ENCODE measurements around the gene GNAQ. TPM values are rescaled to one million over a fixed set of nuclear protein-coding genes. Genes with fewer than 3 reads are reported as not detected.
A peak's percentile ranks its signal among the peaks of the same experiment; 100 is the strongest.

Gene GNAQ
- polyA plus RNA-seq, 3 donors: 8.3 to 51.0 (median 9.6) TPM

- Histone ChIP-seq H3K9me3 (replicated peaks in 1 of 2; ENCODE audit: control insufficient read depth in 1 of 2, insufficient read depth in 1 of 2, low read length in 2 of 2) (no peaks in the 10 kb centered on the region), H3K27ac (ENCODE audit: low read depth in 1 of 2, low read length in 2 of 2) (no peak overlapping the region), H3K9ac (ENCODE audit: insufficient read depth, low read length, poor library complexity, severe bottlenecking) (no peak overlapping the region), H3K4me1 (ENCODE audit: control insufficient read depth in 1 of 2, insufficient read depth in 2 of 2, low read length in 2 of 2) (peaks cover 19 to 20% of the 10 kb centered on the region in 2 donors), H3K27me3 (ENCODE audit: control insufficient read depth in 2 of 2, insufficient read depth in 2 of 2, low read length in 2 of 2) (no peaks in the 10 kb centered on the region), H2AFZ (ENCODE audit: insufficient read depth, low read depth, low read length, poor library complexity, severe bottlenecking) (no peak overlapping the region), H3K36me3 (replicated peaks in 1 of 2; ENCODE audit: control insufficient read depth in 1 of 2, insufficient read depth in 2 of 2, low read length in 2 of 2) (no peaks in the 10 kb centered on the region), H3K4me2 (replicated peaks; ENCODE audit: extremely low read depth, low read length, poor library complexity, severe bottlenecking) (peak overlapping the region; percentile 1), H3K79me2 (ENCODE audit: insufficient read depth, low read length) (no peaks in the 10 kb centered on the region), H3K4me3 (replicated peaks in 1 of 3; ENCODE audit: low read depth in 2 of 3, low read length in 3 of 3) (no peak overlapping the region), H4K20me1 (ENCODE audit: insufficient read depth, low read length) (no peaks in the 10 kb centered on the region)
- no peaks in the 10 kb centered on the region for H3K36me3 Mint-ChIP-seq
- H3K9me3 Mint-ChIP-seq: peaks cover 8 to 18% (median 15%) of the 10 kb centered on the region in 7 donors
- WGBS (ENCODE audit: insufficient coverage): 22% methylated on average over 6 of the region's 8 CpGs
- DNase-seq: peak in 2 of 3 donors; percentile 10 to 17
- peaks cover 0 to 2% (median 2%) of the 10 kb centered on the region in 3 donors for H3K27me3 Mint-ChIP-seq (ENCODE audit: low read depth in 3 of 3)
- peak overlapping the region in 1 of 2 donors; percentile 6 for H3K4me3 Mint-ChIP-seq
- no peak for TF ChIP-seq CTCF (IDR thresholded peaks at IDR 0.05)
- peak overlapping the region in 1 of 7 donors; percentile 46 for H3K27ac Mint-ChIP-seq
- intact Hi-C loops (cut with micrococcal nuclease): no loop called here
- H3K4me1 Mint-ChIP-seq: peaks cover 19% of the 10 kb centered on the region
These were observed 42.1 kb upstream of the GNAQ start for GRCh38 chr9:78073722-78074121.

GRCh38 chr9:78072586-78073199 lies 41.1 kb upstream of the GNAQ start:
- Histone ChIP-seq H3K27ac (ENCODE audit: low read depth in 1 of 2, low read length in 2 of 2) (no peak overlapping the region), H4K20me1 (ENCODE audit: insufficient read depth, low read length) (no peaks in the 10 kb centered on the region), H3K4me1 (ENCODE audit: control insufficient read depth in 1 of 2, insufficient read depth in 2 of 2, low read length in 2 of 2) (peaks cover 19 to 20% of the 10 kb centered on the region in 2 donors), H2AFZ (ENCODE audit: insufficient read depth, low read depth, low read length, poor library complexity, severe bottlenecking) (no peak overlapping the region), H3K9me3 (replicated peaks in 1 of 2; ENCODE audit: control insufficient read depth in 1 of 2, insufficient read depth in 1 of 2, low read length in 2 of 2) (peaks cover 1 to 3% of the 10 kb centered on the region in 2 donors), H3K79me2 (ENCODE audit: insufficient read depth, low read length) (no peaks in the 10 kb centered on the region), H3K27me3 (ENCODE audit: control insufficient read depth in 2 of 2, insufficient read depth in 2 of 2, low read length in 2 of 2) (no peaks in the 10 kb centered on the region), H3K4me2 (replicated peaks; ENCODE audit: extremely low read depth, low read length, poor library complexity, severe bottlenecking) (no peak overlapping the region), H3K4me3 (replicated peaks in 1 of 3; ENCODE audit: low read depth in 2 of 3, low read length in 3 of 3) (no peak overlapping the region), H3K36me3 (replicated peaks in 1 of 2; ENCODE audit: control insufficient read depth in 1 of 2, insufficient read depth in 2 of 2, low read length in 2 of 2) (no peaks in the 10 kb centered on the region), H3K9ac (ENCODE audit: insufficient read depth, low read length, poor library complexity, severe bottlenecking) (no peak overlapping the region)
- intact Hi-C loops (cut with micrococcal nuclease): no loop called here
- H3K9me3 Mint-ChIP-seq: peaks cover 0 to 13% (median 7%) of the 10 kb centered on the region in 7 donors
- peaks cover 0 to 2% (median 2%) of the 10 kb centered on the region in 3 donors for H3K27me3 Mint-ChIP-seq (ENCODE audit: low read depth in 3 of 3)
- no peak overlapping the region for H3K27ac Mint-ChIP-seq
- peaks cover 19% of the 10 kb centered on the region for H3K4me1 Mint-ChIP-seq
- WGBS (ENCODE audit: insufficient coverage): no CpG with 5 or more reads among the region's 3 CpGs
- no peak for TF ChIP-seq CTCF (IDR thresholded peaks at IDR 0.05)
- no peaks in the 10 kb centered on the region for H3K36me3 Mint-ChIP-seq
- no peak for DNase-seq
- no peak overlapping the region for H3K4me3 Mint-ChIP-seq

Measured in CD14-positive monocyte (primary cell).